Kidney epithelial cell (primary cell): ENCODE results near the gene HPGD. TPM values are rescaled to one million over a fixed set of nuclear protein-coding genes. Genes with fewer than 3 reads are reported as not detected.

Experiments
- DNase-seq: peaks from one replicate; pipeline ENCODE4 v3.0.0-alpha.2; 2010; ENCODE audit warnings: low read depth
- H3K27me3 ChIP-seq: 2 replicates; pipeline ENCODE4 v1.6.0; 2011; ENCODE audit warnings: low read length; ENCODE audit not compliant: control insufficient read depth, insufficient read depth
- H3K36me3 ChIP-seq: 2 replicates; pipeline ENCODE4 v1.5.1; 2011; ENCODE audit warnings: low read length; ENCODE audit not compliant: control insufficient read depth, insufficient read depth
- H3K4me3 ChIP-seq: 2 replicates; pipeline ENCODE4 v1.5.1; 2011; ENCODE audit warnings: low read depth, mild to moderate bottlenecking, control low read depth, low read length
- CTCF ChIP-seq: IDR thresholded peaks from 2 replicates; pipeline ENCODE4 v1.5.1; 2011; ENCODE audit warnings: mild to moderate bottlenecking, moderate library complexity, low read length, control low read depth, inconsistent platforms; ENCODE audit not compliant: insufficient read depth, poor library complexity, severe bottlenecking
- total RNA-seq: library from RNA; depleted of rRNA; stranded (reverse); fragments of >200 nt; gene quantifications from 2 replicates; pipeline ENCODE4 v1.2.3, GENCODE V29; 2015

The HPGD gene
- total RNA-seq, 1 donor from 2014 or later: 0.75 TPM

- H3K4me3 ChIP-seq: no peak overlapping the region
- no peaks in the 10 kb centered on the region for H3K36me3 ChIP-seq
- TF ChIP-seq CTCF: no peak
- DNase-seq: no peak
- H3K27me3 ChIP-seq: no peaks in the 10 kb centered on the region
Measured at GRCh38 chr4:174517502-174518445, 4.5 kb downstream of the HPGD start.

- Histone ChIP-seq H3K4me3 (no peak overlapping the region), H3K36me3 (no peaks in the 10 kb centered on the region), H3K27me3 (no peaks in the 10 kb centered on the region)
- no peak for DNase-seq
- TF ChIP-seq CTCF: no peak
Measured at GRCh38 chr4:174516794-174517193, 5.5 kb downstream of the HPGD start.

GRCh38 chr4:174516345-174516744 is 5.9 kb downstream of the HPGD start:
- TF ChIP-seq CTCF: no peak
- H3K36me3 ChIP-seq: no peaks in the 10 kb centered on the region
- no peak overlapping the region for H3K4me3 ChIP-seq
- no peaks in the 10 kb centered on the region for H3K27me3 ChIP-seq
- DNase-seq: no peak

GRCh38 chr4:174512745-174513144 is 9.5 kb downstream of the HPGD start:
- no peak for DNase-seq
- Histone ChIP-seq H3K27me3 (no peaks in the 10 kb centered on the region), H3K36me3 (no peaks in the 10 kb centered on the region), H3K4me3 (no peak overlapping the region)
- no peak for TF ChIP-seq CTCF

- Histone ChIP-seq H3K27me3 (no peaks in the 10 kb centered on the region), H3K4me3 (no peak overlapping the region), H3K36me3 (no peaks in the 10 kb centered on the region)
- DNase-seq: no peak
- TF ChIP-seq CTCF: no peak
Measured at GRCh38 chr4:174505892-174506291, 16.4 kb downstream of the HPGD start.

GRCh38 chr4:174505007-174505406 is 17.3 kb downstream of the HPGD start:
- H3K27me3 ChIP-seq: no peaks in the 10 kb centered on the region
- no peak for DNase-seq
- H3K4me3 ChIP-seq: no peak overlapping the region
- TF ChIP-seq CTCF: no peak
- H3K36me3 ChIP-seq: no peaks in the 10 kb centered on the region
